Natural killer cell (primary cell): Measurements from ENCODE around the gene PPP2R5B. TPM values are rescaled to one million over a fixed set of nuclear protein-coding genes. Genes with fewer than 3 reads are reported as not detected.

ENCODE experiments used
- ATAC-seq, 3 donors: fragments of 150-1000 bp in 2 of 3; fragments of 200-7000 bp in 1 of 3; cut with Tn5 transposase; 1 replicate in 1 of 3; 2 replicates in 2 of 3; pipeline ENCODE4 v1.10.0; 2021; ENCODE audit warnings: mild to moderate bottlenecking in 2 of 3, moderate library complexity in 2 of 3
- DNase-seq, 2 donors: peaks; one replicate each; pipeline versions ENCODE4 v3.0.0 to v3.0.0-alpha.2; 2013 to 2021; ENCODE audit warnings: mixed read lengths in 1 of 2
- H3K27ac ChIP-seq: one replicate; pipeline ENCODE4 v1.5.1; 2013; ENCODE audit warnings: mild to moderate bottlenecking, low read length
- H3K27me3 ChIP-seq: one replicate; pipeline ENCODE4 v1.6.1; 2013; ENCODE audit warnings: low read length; ENCODE audit not compliant: control insufficient read depth, insufficient read depth
- H3K36me3 ChIP-seq: one replicate; pipeline ENCODE4 v1.6.1; 2013; ENCODE audit warnings: low read length; ENCODE audit not compliant: control insufficient read depth, insufficient read depth
- H3K4me1 ChIP-seq: one replicate; pipeline ENCODE4 v1.6.1; 2013; ENCODE audit warnings: low read length; ENCODE audit not compliant: control insufficient read depth, insufficient read depth
- H3K4me3 ChIP-seq: one replicate; pipeline ENCODE4 v1.5.1; 2013; ENCODE audit warnings: low read length
- H3K9me3 ChIP-seq: one replicate; pipeline ENCODE4 v1.6.1; 2013; ENCODE audit warnings: low read length; ENCODE audit not compliant: control insufficient read depth, insufficient read depth
- H3K27ac Mint-ChIP-seq, 2 donors: one replicate each; pipeline ENCODE4 v1.8.0; 2022; ENCODE audit warnings: mild to moderate bottlenecking in 2 of 2, mixed read lengths in 2 of 2, moderate library complexity in 1 of 2
- H3K27me3 Mint-ChIP-seq, 2 donors: one replicate each; pipeline ENCODE4 v1.8.0; 2022; ENCODE audit warnings: low read depth in 2 of 2, mixed read lengths in 2 of 2
- H3K36me3 Mint-ChIP-seq: one replicate; pipeline ENCODE4 v1.8.0; 2022; ENCODE audit warnings: mixed read lengths
- H3K4me1 Mint-ChIP-seq, 2 donors: one replicate each; pipeline ENCODE4 v1.8.0; 2022; ENCODE audit warnings: mixed read lengths in 2 of 2
- H3K4me3 Mint-ChIP-seq: one replicate; pipeline ENCODE4 v1.8.0; 2022; ENCODE audit warnings: mild to moderate bottlenecking, moderate library complexity, mixed read lengths
- H3K9me3 Mint-ChIP-seq, 2 donors: one replicate each; pipeline ENCODE4 v1.8.0; 2022; ENCODE audit warnings: mixed read lengths in 2 of 2
- CTCF ChIP-seq: fragments of 200-600 bp; IDR thresholded peaks from one replicate; pipeline ENCODE4 v1.8.0; 2022; ENCODE audit warnings: antibody characterized with exemption
- WGBS: methylation state at CpG from one replicate; pipeline ENCODE4 v1.1.7; 2013; ENCODE audit warnings: missing lambda C conversion rate; ENCODE audit not compliant: insufficient coverage; 5-methylcytosine and 5-hydroxymethylcytosine counted together
- intact Hi-C: fragments of 100-400 bp; cut with micrococcal nuclease; formaldehyde crosslinking; loops from one replicate; pipeline ENCODE4 v1.14.2; 2022
- total RNA-seq, 4 donors: library from RNA; stranded (reverse); fragments of 120-200 nt in 1 of 4; gene quantifications; one replicate each; pipeline versions ENCODE4 v1.2.3 to v1.2.4, GENCODE V29; 2013 to 2022

The PPP2R5B gene
- total RNA-seq, 3 donors from 2014 or later (not counting 1 experiment from before 2014, with no cell fraction given) = 27.8 to 31.5 (median 28.5) TPM

GRCh38 chr11:64959498-64959897 lies 35.0 kb downstream of the PPP2R5B start:
- H3K9me3 ChIP-seq = no peaks in the 10 kb centered on the region
- Mint-ChIP-seq H3K27me3 (peaks cover 0 to 3% of the 10 kb centered on the region in 2 donors), H3K9me3 (no peaks in the 10 kb centered on the region), H3K36me3 (no peaks in the 10 kb centered on the region), H3K4me3 (no peak overlapping the region), H3K4me1 (no peaks in the 10 kb centered on the region), H3K27ac (no peak overlapping the region)
- H3K27ac ChIP-seq = no peak overlapping the region
- WGBS = 68% methylated on average over 2 of the region's 3 CpGs
- intact Hi-C loops = no loop called here
- no peaks in the 10 kb centered on the region for H3K36me3 ChIP-seq
- DNase-seq (no peak), ATAC-seq (no peak)
- no peaks in the 10 kb centered on the region for H3K4me1 ChIP-seq
- H3K27me3 ChIP-seq = peaks cover 3% of the 10 kb centered on the region
- no peak for TF ChIP-seq CTCF
- no peak overlapping the region for H3K4me3 ChIP-seq

- Mint-ChIP-seq H3K4me3 (no peak overlapping the region), H3K27ac (no peak overlapping the region), H3K9me3 (no peaks in the 10 kb centered on the region), H3K36me3 (no peaks in the 10 kb centered on the region), H3K4me1 (no peaks in the 10 kb centered on the region), H3K27me3 (peaks cover 0 to 3% of the 10 kb centered on the region in 2 donors)
- no peak overlapping the region for H3K4me3 ChIP-seq
- no peaks in the 10 kb centered on the region for H3K36me3 ChIP-seq
- no peak overlapping the region for H3K27ac ChIP-seq
- no peaks in the 10 kb centered on the region for H3K27me3 ChIP-seq
- DNase-seq (no peak), ATAC-seq (no peak)
- no peak for TF ChIP-seq CTCF
- H3K9me3 ChIP-seq = no peaks in the 10 kb centered on the region
- WGBS = 86% methylated on average over 3 of the region's 4 CpGs
- H3K4me1 ChIP-seq = no peaks in the 10 kb centered on the region
- intact Hi-C loops = no loop called here
Measured at GRCh38 chr11:64960719-64961118, 36.2 kb downstream of the PPP2R5B start.

- H3K9me3 ChIP-seq = no peaks in the 10 kb centered on the region
- H3K27ac ChIP-seq = no peak overlapping the region
- Mint-ChIP-seq H3K4me1 (no peaks in the 10 kb centered on the region), H3K4me3 (no peak overlapping the region), H3K27me3 (peaks cover 0 to 3% of the 10 kb centered on the region in 2 donors), H3K27ac (no peak overlapping the region), H3K9me3 (no peaks in the 10 kb centered on the region), H3K36me3 (no peaks in the 10 kb centered on the region)
- DNase-seq = no peak
- intact Hi-C loops = no loop called here
- TF ChIP-seq CTCF = no peak
- no peak for ATAC-seq
- H3K27me3 ChIP-seq = no peaks in the 10 kb centered on the region
- H3K4me3 ChIP-seq = no peak overlapping the region
- H3K36me3 ChIP-seq = no peaks in the 10 kb centered on the region
- H3K4me1 ChIP-seq = no peaks in the 10 kb centered on the region
- WGBS = 86% methylated on average over 5 of the region's 5 CpGs
Measured at GRCh38 chr11:64963072-64963631, 38.7 kb downstream of the PPP2R5B start.

GRCh38 chr11:64967375-64967774 lies 42.9 kb downstream of the PPP2R5B start:
- no peaks in the 10 kb centered on the region for H3K36me3 ChIP-seq
- 79% methylated on average over 3 of the region's 3 CpGs for WGBS
- Mint-ChIP-seq H3K27ac (no peak overlapping the region), H3K9me3 (no peaks in the 10 kb centered on the region), H3K4me3 (no peak overlapping the region), H3K27me3 (peaks cover 8 to 14% of the 10 kb centered on the region in 2 donors), H3K4me1 (no peaks in the 10 kb centered on the region), H3K36me3 (no peaks in the 10 kb centered on the region)
- no peak for TF ChIP-seq CTCF
- peaks cover 6% of the 10 kb centered on the region for H3K27me3 ChIP-seq
- no peak overlapping the region for H3K27ac ChIP-seq
- H3K4me3 ChIP-seq = no peak overlapping the region
- peaks cover 11% of the 10 kb centered on the region for H3K4me1 ChIP-seq
- intact Hi-C loops = no loop called here
- no peak for DNase-seq
- H3K9me3 ChIP-seq = no peaks in the 10 kb centered on the region
- ATAC-seq = no peak
